HG03060 (cell line): ENCODE data around the gene TMEM239.
"Not testable (repeated sequence)": the region's sequence is repeated elsewhere in the genome, so short reads cannot be mapped to it uniquely, and the experiment has no call there.

Experiments
- ATAC-seq: cut with Tn5 transposase; IDR thresholded peaks from one replicate; pipeline ENCODE4 v1.9.1; 2021; ENCODE audit warnings: low read depth, moderate number of reproducible peaks; ENCODE audit not compliant: unreplicated experiment

The TMEM239 gene

DNA sequence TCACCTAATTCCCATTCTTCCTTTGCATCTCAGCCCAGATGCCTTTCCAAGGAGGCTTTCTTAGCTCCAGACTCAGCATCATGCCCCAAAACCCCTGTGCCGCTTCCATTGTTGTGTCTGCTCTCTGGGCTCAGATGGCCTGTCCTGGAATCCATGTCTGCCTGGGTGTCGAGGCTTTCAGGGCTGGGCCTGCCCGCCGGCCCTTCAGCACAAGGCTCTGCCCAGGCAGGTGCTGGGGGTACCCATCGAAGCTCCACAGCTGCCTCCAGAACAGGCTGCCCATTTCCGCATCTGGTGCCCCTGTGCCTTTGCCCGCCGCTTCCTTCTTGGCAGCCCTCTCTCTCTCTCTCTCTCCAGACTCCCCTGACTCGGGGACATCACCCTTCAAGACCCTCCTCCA, 16.9 kb upstream of the TMEM239 start:
- no peak for ATAC-seq

DNA sequence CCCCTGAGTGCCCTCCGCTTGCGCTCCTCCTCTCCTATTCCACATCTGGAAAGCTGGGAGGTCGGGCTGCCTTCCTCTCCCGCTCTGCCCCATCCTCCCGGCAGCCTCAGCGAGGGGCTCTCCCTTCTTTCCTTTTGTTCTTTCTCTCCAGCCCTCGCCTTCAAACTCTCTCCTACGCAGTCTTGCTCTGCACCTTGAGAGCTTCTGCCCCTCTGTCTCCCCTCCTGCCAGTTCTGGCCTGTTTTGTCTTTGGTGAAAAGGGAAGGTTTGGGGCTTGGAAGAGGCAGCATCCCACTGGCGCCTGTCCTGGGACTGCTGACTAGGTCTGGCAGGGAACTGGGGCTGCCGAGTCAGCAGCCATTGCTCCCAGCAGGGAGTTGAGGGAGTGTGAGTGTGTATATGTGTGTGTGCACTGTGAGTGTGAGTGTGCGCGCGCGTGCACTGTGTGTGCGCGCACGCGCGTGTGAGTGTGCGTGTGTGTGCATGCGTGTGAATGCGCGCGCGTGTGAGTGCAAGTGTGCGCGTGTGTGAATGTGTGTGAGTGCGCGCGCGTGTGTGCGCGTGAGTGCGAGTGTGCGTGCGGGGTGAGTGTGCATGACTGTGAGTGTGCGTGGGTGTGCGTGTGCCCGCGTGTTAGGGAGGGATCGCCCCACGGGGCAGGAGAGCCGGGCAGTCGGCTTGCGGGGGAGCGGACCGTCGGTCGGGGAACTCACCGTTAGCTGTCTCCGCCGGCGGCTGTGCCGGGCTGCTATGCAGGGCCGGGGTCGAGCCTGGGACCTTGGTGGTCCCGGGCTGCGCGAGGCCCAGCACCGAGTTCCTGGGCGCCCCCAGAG, 16.3 kb upstream of the TMEM239 start:
- ATAC-seq: no peak

DNA sequence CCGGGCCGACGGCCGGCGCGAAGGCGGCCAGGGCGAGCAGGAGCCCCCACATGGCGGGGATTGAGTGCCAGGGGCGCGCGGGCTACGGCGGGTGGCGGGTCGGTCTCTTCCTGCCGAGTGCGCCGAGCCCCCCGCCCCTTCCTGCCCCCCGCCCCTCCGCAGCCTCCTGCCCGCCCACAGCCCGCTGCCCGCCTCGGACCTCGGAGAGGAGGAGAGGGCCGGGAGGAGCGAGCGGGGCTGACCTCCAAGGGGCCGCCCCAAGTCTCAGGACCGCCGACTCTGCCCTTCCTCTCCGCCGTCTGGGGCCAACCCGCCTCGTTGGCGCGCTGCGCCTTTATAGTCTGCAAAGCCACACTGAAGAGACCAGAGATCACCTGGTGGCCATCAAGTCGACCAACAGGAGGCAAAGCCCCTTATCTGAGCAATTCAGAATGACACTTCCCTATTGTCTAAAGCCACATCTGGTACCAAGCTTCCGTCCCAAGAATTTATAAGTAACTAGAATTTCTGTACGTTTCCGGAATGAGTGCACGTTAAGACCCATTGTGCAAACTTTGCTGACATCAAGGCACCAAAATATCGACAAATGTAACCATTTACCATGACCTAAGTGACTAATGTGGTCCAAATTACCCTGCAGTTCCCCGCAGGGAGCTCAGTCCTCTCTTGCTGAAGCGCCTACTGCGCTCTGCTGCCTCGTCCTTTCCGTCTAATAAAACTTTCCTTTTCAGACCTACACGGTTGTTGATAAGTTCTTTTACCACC, 15.5 kb upstream of the TMEM239 start, which contains the start of gene CPXM1:
Gene CPXM1, minus strand, starts transcription at position 107 of the 765 bp plus-strand sequence. Its CDS starts 55 bp downstream, at position 52.
- no peak for ATAC-seq

DNA sequence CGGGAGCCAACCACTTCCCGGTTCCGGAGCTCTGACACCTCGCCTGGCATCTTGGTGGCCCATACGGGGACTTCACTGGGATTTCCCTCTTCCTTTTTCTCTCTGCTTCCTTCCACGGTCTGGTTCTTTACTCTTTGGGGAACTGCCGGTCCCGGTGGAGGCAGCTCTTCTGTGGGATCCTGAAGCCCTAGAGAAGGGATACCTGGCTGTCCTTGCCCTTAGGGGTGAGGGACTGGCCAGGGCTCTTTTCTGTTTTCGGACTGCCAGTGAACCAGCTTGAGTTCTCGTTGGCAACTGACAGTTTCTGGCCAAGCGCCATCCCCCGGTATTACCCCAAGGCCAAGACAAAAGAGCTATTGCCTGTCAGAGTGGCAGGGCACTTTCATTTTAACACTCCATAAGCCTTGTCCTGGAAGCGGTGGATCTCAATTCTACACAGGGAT, 14.9 kb upstream of the TMEM239 start:
- no peak for ATAC-seq

DNA sequence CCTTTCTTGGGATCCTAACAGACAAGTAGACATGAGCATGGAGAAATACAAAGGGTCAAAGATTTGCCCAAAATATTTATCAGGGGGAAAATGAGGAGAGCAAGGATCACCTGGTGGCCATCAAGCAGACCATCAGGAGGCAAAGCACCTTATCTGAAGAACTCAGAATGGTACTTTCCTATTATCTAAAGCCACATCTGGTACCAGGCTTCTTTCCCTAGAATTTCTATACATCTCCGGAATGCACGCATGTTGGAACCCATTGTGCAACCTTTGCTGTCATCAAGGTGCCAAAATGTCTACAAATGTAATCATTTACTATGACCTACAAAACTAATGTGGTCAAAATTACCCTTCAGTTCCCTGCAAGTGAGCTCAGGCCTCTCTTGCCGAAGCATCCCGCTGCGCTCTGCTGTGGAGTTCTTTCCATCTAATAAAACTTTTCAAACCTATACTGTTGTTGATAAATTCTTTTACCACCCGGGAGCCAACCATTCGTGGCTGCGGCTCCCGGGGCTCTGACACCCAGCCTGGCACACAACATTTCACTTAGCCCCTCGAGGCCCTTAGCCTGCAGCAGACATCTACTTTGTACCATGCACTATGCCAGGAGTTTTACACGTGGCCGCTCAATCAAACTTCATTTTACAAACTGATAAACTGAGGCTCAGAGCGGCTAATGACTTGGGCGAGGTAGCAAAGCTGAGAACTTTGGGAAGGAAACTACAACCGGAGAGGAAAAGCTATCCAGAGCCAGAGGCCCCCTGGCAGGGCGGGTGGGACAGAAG, 11.9 kb upstream of the TMEM239 start:
- ATAC-seq: no peak

DNA sequence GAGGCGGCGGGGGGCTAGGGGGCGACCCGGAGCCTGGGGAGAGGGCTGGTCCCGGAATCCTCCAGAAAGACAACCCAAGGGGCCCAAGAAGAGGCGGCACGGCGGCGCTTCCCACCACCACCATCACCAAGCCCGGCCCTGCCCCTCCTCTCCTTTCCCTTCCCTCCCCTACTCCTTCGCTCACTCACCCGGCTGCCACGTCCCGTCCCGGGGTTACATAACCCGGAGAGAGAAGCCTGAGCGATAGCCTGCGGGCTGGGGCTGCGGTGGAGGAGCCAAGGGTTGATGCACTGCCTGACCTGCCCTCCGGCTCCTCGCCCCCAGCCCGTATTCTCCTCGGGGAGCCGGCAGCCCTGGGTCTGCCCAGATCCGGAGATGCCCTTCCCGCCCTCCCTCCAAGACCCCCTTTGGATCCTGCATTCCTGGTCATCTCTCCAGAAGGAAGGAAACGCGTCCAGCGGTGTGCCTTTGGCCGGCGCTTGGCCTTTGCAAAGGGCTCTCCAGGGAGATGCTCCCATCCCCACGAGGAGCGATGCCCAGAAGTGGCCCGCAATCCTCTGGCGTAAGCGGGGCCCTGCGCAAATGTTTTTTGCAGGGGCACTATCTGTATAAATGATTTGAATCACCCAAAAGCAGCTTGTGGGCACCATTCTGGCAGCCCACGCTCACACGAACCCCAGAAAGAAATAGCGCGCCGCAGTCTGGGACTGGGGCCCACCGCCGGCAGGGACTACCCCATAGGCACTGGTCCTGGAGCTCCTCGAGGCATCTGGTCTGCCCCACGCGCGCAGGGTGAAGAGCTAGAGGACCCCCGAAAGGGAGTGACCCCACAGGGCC, 11.1 kb upstream of the TMEM239 start:
- no peak for ATAC-seq

DNA sequence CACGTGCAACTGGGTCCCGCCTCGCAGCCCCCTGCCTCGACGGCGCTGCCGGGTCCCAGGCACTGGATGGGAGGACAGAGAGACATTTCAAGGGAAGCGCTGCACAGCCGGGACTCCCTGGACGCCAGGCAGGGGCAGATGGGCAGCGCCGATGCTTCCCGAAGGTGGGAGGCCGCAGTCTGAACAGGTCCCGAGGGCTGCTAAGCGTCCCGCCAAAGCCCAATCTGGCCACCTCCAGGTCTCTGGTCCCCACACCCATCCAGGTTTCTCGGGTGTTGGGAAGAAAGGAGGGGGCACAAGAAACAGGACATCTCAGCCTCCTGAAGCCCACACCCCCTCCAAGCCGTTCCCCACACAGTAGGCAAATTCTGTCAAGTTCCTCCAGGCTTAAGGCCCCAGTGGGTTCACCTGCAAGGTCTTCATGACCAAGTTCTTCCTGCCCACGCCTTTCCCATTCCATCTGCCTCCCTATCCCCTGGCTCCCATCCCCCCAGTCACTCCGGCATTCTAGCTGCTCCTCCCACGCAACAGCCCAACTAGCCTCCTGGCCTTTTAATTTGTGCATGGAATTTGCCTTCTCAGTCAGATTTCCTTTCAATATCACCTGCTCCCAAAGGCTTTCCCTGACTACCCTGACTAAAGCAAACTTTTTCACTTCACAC, 10.3 kb upstream of the TMEM239 start:
- no peak for ATAC-seq

DNA sequence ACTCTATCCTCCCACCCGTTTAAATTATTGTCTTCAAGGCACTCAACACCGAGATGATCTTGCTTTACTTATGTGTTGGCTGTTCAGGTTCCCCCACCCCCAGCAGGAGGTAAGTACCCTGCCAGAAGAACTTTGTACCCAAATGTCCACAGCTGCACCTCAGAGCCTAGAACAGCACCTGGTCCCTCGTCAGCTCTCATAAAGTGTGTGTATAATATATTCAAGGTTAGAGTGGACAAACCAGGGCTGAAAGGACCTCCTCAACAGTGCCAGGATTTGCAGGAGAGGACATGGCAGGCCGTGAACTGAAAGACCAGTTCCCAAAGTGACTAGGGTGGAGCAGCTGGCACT, 9.8 kb upstream of the TMEM239 start:
- no peak for ATAC-seq

DNA sequence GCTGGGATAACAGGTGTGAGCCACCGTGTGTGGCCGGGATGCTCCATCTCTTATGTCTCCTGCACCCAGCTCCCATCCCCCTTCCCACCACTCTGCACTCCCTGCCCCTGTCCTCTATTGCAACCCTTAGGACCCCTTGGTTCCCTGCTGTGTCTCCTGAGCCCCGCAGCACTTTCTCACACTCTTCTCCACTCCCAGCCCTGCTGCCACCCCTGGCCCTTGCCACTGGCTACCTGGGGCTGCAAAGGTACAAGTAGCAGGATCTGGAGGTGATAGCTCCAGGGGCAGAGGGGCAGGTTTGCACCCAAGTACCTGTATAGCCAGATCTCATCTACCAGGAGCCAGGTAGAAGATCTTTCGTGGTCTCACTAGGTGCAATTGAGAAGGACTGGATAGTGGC, 9.1 kb upstream of the TMEM239 start:
- no peak for ATAC-seq

DNA sequence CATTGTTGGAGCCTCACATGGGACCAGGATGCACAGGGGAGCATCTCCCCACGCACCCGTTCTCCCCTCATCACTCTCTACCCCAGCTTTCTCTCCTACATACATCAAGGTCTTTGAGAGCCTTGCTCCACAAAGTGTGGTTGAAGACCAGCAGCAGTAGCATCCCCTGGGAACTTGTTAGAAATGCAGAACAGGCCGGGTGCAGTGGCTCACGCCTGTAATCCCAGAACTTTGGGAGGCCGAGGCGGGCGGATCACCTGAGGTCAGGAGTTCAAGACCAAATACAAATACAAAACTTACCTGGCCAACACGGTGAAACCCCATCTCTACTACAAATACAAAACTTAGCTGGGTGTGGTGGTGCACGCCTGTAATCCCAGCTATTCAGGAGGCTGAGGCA, 8.2 kb upstream of the TMEM239 start:
- ATAC-seq: not testable (repeated sequence)

DNA sequence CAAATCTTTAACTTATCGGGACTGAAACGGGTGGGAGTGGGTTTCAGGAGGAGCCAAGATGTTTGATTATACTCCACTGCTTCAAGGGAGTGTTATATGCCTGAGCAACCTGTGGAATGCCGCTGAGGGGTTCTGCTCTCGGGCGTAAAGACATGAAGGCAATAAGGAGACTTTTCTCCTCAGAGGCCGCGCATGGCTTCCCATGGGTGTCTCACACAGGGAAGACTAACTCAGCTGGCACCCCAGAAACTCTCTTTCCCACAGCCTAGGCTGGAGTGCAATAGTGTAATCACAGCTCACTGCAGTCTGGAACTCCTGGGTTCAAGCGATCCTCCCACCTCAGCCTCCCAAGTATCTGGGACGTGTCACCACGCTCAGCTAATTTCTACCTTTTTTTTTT, 6.5 kb upstream of the TMEM239 start:
- no peak for ATAC-seq

DNA sequence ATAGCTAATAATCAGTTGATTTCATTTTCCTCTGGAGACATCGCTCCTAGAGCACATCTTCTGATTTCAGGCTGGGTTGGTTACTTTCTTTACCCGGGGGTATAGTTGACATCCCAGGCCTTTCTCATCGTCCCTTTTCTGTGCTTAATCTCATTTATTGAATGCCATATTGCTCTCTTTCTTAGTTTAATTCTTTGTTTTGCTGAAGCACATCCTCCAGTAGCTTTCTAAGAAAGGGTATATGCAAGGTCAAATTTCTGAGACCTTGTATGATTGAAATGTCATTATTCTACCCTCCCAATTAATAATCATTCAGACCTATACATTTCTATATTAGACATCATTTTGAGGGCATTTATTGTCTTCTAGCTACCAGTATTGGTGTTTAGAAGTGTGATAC, 4.0 kb upstream of the TMEM239 start:
- ATAC-seq: no peak

DNA sequence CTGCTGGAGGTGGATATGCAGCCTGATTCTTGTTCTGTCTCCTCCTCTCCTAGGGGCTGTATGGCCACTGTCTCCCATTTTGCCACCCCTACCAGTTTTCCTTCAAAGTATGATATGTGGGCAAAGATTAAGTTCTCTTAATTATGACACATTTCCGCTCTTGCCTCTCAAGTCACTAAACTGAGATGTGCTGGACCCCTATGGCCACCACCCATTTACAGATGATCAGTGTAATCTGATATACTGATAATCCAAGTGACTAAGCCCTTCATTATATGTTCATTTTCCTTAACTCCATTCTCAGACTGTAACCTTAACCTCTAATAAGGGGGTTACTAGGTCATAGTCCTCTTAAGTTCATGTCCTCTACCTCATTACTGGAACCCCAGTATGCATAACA, 2.1 kb upstream of the TMEM239 start:
- no peak for ATAC-seq

DNA sequence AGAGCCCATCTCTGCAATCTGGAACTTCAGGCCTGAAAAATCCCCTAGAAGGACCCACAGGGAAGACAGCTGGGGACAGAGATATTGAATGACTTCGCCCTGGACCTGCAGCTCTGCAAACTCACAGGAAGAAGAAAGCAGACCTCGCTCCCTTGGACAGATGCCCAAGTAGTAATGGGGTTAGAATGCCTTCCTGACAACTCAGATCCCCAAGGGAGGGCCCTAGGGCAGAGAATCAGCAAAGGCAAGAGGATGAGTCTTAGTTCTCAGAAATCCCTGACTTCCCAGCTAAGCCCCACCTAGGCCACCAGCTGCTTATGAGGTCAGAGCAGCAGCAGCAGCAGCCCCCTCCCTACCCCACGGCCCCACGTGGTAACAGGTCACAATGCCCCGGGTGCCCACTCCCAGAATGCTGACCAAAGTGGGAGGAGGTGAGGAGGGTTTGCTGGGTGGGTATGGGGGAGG, 1.5 kb upstream of the TMEM239 start, which contains the start of gene C20orf141:
Gene C20orf141, plus strand, starts transcription at position 401 of the 465 bp plus-strand sequence. CDS start 198 bp downstream, outside the sequence.
- no peak for ATAC-seq

DNA sequence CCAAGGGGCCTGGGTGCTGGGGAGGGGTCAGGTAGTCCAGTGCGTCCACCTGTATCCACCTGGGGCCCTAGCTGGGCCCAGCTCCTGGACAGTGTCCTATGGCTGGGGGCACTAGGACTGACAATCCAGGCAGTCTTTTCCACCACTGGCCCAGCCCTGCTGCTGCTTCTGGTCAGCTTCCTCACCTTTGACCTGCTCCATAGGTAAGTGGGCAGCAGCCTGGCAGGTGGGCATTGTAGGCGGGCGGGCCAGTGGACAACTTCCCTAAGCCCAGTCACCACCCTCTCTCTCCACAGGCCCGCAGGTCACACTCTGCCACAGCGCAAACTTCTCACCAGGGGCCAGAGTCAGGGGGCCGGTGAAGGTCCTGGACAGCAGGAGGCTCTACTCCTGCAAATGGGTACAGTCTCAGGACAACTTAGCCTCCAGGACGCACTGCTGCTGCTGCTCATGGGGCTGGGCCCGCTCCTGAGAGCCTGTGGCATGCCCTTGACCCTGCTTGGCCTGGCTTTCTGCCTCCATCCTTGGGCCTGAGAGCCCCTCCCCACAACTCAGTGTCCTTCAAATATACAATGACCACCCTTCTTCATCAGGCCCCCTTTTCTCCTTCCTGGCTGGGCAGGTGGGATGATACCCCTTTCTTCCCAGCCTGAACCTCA, 793 bp upstream of the TMEM239 start:
- no peak for ATAC-seq

DNA sequence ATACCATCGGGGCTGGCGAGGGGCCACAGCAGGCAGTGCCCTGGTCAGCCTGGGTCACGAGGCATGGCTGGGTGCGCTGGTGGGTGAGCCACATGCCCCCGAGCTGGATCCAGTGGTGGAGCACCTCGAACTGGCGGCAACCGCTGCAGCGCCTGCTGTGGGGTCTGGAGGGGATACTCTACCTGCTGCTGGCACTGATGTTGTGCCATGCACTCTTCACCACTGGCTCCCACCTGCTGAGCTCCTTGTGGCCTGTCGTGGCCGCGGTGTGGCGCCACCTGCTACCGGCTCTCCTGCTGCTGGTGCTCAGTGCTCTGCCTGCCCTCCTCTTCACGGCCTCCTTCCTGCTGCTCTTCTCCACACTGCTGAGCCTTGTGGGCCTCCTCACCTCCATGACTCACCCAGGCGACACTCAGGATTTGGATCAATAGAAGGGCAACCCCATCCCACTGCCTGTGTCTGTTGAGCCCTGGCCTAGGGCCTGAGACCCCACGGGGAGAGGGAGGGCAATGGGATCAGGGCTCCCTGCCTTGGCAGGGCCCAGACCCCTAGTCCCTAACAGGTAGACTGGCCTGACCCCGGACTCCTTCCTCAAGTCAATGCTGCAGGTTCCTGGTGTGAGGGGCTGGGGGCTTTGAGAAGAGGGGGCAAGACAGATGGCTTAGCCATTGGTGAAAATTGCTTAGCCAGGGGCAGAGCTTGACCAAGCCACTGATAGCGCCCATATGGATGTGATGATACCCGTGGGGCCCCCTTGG, 598 bp downstream of the TMEM239 start:
- ATAC-seq: no peak

DNA sequence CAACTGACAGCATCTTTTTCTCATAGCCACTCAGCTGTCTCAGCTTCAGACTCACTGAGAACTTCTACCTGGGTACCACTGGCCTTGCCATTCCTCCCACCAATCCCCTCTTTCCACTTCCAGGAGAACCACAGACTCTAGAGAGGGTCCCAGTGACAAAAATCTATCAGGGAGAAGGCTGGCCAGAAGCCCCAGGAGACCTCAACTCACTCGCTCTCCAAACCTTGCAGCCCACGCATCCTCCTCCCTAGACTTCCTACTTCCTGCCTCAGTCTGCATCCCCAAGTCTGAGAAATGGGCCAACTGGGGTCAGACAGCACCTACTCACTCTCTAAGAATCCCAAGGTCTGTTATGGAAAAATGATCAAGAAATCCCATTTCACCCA, 1.2 kb downstream of the TMEM239 start:
- ATAC-seq: no peak

DNA sequence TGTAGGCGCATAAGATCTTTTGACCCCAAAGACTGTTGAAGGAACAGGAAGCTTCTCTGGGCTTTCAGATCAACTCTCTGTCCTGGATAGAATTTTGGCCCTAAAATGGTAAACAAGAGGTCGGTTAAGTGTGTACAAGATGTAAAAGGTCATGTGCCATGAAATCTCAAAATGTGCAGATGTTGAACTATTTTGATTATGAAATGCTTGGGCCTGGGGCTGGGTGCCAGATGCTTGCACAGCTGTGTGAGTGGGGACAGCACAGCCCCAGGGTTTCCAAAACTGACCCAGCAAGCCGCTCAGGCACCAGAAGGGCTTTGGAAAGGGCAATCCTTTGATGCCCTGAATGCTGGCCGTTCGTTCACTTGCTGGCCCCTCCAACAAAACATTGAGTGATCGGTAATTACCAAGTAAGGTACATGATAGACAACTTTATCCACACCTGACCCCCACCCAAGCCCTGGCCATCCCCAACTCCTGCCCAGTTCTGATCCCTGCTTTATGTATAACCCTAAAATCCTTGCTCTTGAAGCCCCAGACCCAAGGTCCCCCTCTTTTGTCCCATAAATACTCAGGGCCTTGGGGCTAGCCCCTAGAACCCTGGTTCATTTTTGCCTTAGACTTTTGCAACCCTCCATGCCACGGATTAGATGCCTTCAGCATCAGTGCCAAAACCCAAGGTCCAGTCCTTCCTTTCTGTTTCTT, 1.9 kb downstream of the TMEM239 start:
- ATAC-seq: no peak
